HepG2 (cell line): ENCODE data around the gene CRAMP1. TPM values are rescaled to one million over a fixed set of nuclear protein-coding genes. Genes with fewer than 3 reads are reported as not detected.
A peak's percentile ranks its signal among the peaks of the same experiment; 100 is the strongest.

Experiments used
- ARID4A ChIP-seq: sonication (generic); formaldehyde crosslinking; IDR thresholded peaks from 2 replicates; pipeline ENCODE4 v1.5.0; 2020; ENCODE audit warnings: mild to moderate bottlenecking, missing genetic modification reagents, borderline replicate concordance
- ERF ChIP-seq: IDR thresholded peaks from 2 replicates; pipeline ENCODE4 v1.6.1; 2018; ENCODE audit warnings: missing biosample characterization, missing genetic modification reagents
- GABPA ChIP-seq, 2 experiments: IDR thresholded peaks; 2 replicates each; pipeline ENCODE4 v1.6.1; 2011 to 2016; ENCODE audit warnings: low read depth in 2 of 2, low read length in 1 of 2, missing biosample characterization in 1 of 2, missing genetic modification characterization in 1 of 2
- KLF16 ChIP-seq, 2 experiments: sonication (generic) in 1 of 2; formaldehyde crosslinking in 1 of 2; IDR thresholded peaks; 2 replicates each; pipeline versions ENCODE4 v1.6.1 to v1.8.0; 2016 to 2023; ENCODE audit warnings: missing genetic modification reagents in 2 of 2, missing compliant biosample characterization in 1 of 2
- KLF9 ChIP-seq: IDR thresholded peaks from 2 replicates; pipeline ENCODE4 v1.6.1; 2016; ENCODE audit warnings: low read depth
- MED1 ChIP-seq: sonication (generic); formaldehyde crosslinking; IDR thresholded peaks from 2 replicates; pipeline ENCODE4 v1.4.0; 2020; ENCODE audit warnings: missing genetic modification reagents
- PRPF4 ChIP-seq: fragments of 200-400 bp; formaldehyde crosslinking; IDR thresholded peaks from 2 replicates; pipeline ENCODE4 v1.6.1; 2016; ENCODE audit warnings: low read length, low read depth; ENCODE audit not compliant: poor library complexity, severe bottlenecking
- RBAK ChIP-seq: sonication (generic); formaldehyde crosslinking; IDR thresholded peaks from 2 replicates; pipeline ENCODE4 v1.5.1; 2020; ENCODE audit warnings: mild to moderate bottlenecking, missing genetic modification reagents
- REXO4 ChIP-seq: sonication (generic); formaldehyde crosslinking; IDR thresholded peaks from 2 replicates; pipeline ENCODE4 v1.8.0; 2022; ENCODE audit warnings: missing genetic modification reagents, mild to moderate bottlenecking, borderline replicate concordance
- STAT5B ChIP-seq: sonication (generic); formaldehyde crosslinking; IDR thresholded peaks from 2 replicates; pipeline ENCODE4 v1.4.0; 2020; ENCODE audit warnings: missing genetic modification reagents
- ZBTB39 ChIP-seq: sonication (generic); formaldehyde crosslinking; IDR thresholded peaks from 2 replicates; pipeline ENCODE4 v1.5.0; 2020; ENCODE audit warnings: missing genetic modification reagents
- ZBTB49 ChIP-seq: sonication (generic); formaldehyde crosslinking; IDR thresholded peaks from 2 replicates; pipeline ENCODE4 v1.4.0; 2020; ENCODE audit warnings: missing genetic modification reagents, borderline replicate concordance
- ZKSCAN8 ChIP-seq: IDR thresholded peaks from 2 replicates; pipeline ENCODE4 v1.6.1; 2016; ENCODE audit warnings: borderline replicate concordance, missing genetic modification reagents, missing compliant biosample characterization
- ZNF564 ChIP-seq: sonication (generic); formaldehyde crosslinking; IDR thresholded peaks from 2 replicates; pipeline ENCODE4 v1.8.1; 2023; ENCODE audit warnings: mild to moderate bottlenecking, missing genetic modification reagents
- ZNF570 ChIP-seq: sonication (generic); formaldehyde crosslinking; IDR thresholded peaks from 2 replicates; pipeline ENCODE4 v1.4.0; 2020; ENCODE audit warnings: mild to moderate bottlenecking, missing genetic modification reagents, borderline replicate concordance
- ZNF709 ChIP-seq: sonication (generic); formaldehyde crosslinking; IDR thresholded peaks from 2 replicates; pipeline ENCODE4 v1.5.0; 2020; ENCODE audit warnings: mild to moderate bottlenecking, missing genetic modification reagents
- polyA plus RNA-seq, 8 experiments: library from polyadenylated mRNA; depleted of rRNA in 3 of 8; stranded (reverse) in 7 of 8; unstranded in 1 of 8; fragments of >200 nt; fragmentation: Illumina TruSeq in 4 of 8; extraction: Trizol in 4 of 8; gene quantifications; 2 replicates each; pipeline versions ENCODE4 v1.2.1 to v1.2.3, GENCODE V29; 2011 to 2016; ENCODE audit warnings: low read depth in 4 of 8, missing spikeins in 1 of 8, mixed read lengths in 1 of 8; ENCODE audit not compliant: insufficient read depth in 1 of 8
- total RNA-seq, 5 experiments: library from RNA; depleted of rRNA; stranded (reverse); fragments of >200 nt; fragmentation: Illumina TruSeq; extraction: Trizol; gene quantifications; 2 replicates each; pipeline ENCODE4 v1.2.3, GENCODE V29; 2016; ENCODE audit warnings: low read depth in 1 of 5

CRAMP1 gene
- total and polyA plus RNA-seq, 2 of the 13 experiments (the other 11 are each of a cell fraction or from before 2014, with no cell fraction given) = 6.8 to 9.7 TPM

- TF ChIP-seq GABPA (IDR thresholded peaks at IDR 0.05; ENCODE audit: low read depth, low read length) (peak; percentile 54), GABPA (CRISPR knock-in tag; IDR thresholded peaks at IDR 0.05; ENCODE audit: low read depth) (no peak), ZNF564 (CRISPR knock-in tag) (no peak), ZKSCAN8 (CRISPR knock-in tag) (no peak), ARID4A (CRISPR knock-in tag) (peak; percentile 58; the same call in 1 of the 2 replicates), STAT5B (CRISPR knock-in tag) (no peak), ZBTB49 (CRISPR knock-in tag) (no peak), ZBTB39 (CRISPR knock-in tag) (no peak), KLF9 (CRISPR knock-in tag) (no peak), ERF (CRISPR knock-in tag) (no peak; the same call in 1 of the 2 replicates), RBAK (CRISPR knock-in tag) (no peak), REXO4 (CRISPR knock-in tag) (no peak), ZNF570 (CRISPR knock-in tag) (no peak), MED1 (no peak), ZNF709 (CRISPR knock-in tag) (no peak), PRPF4 (no peak), KLF16 (CRISPR knock-in tag; IDR thresholded peaks at IDR 0.05) (no peak)
These were observed at the start of gene CRAMP1 (continued) for GRCh38 chr16:1612320-1613111.
